ENCODE results near the gene TSGA10. TPM values are rescaled to one million over a fixed set of nuclear protein-coding genes. Genes with fewer than 3 reads are reported as not detected.

Gene TSGA10
- total and polyA plus RNA-seq, 2 experiments from 2014 or later, result 5.2 to 8.8 TPM

- Histone ChIP-seq H3K27ac (no peak overlapping the region), H3K4me3 (no peak overlapping the region), H2AFZ (no peak overlapping the region), H3K4me2 (no peak overlapping the region), H3K9me3 (ENCODE audit: low read depth) (no peaks in the 10 kb centered on the region), H3K36me3 (replicated peaks; ENCODE audit: insufficient read depth, low read depth) (no peaks in the 10 kb centered on the region), H3K27me3 (no peaks in the 10 kb centered on the region), H3K79me2 (no peaks in the 10 kb centered on the region), H3K9me2 (replicated peaks; ENCODE audit: insufficient read depth) (no peaks in the 10 kb centered on the region), H3K4me1 (ENCODE audit: insufficient read depth) (no peaks in the 10 kb centered on the region), H4K20me1 (ENCODE audit: insufficient read depth, poor library complexity, severe bottlenecking) (no peaks in the 10 kb centered on the region)
- 92% methylated on average over 5 of the region's 5 CpGs for WGBS (ENCODE audit: low lambda C conversion rate, missing lambda C conversion rate)
- TF ChIP-seq EZH2 (IDR thresholded peaks at IDR 0.05; ENCODE audit: borderline replicate concordance) (no peak), CTCF (IDR thresholded peaks at IDR 0.05; ENCODE audit: poor library complexity) (no peak), EZH2phosphoT487 (IDR thresholded peaks at IDR 0.05; ENCODE audit: low read depth, severe bottlenecking, unreplicated experiment) (no peak)
- no peak for DNase-seq (ENCODE audit: low spot score)
These were observed 11.5 kb upstream of the TSGA10 start for GRCh38 chr2:99166218-99166617.

DNA sequence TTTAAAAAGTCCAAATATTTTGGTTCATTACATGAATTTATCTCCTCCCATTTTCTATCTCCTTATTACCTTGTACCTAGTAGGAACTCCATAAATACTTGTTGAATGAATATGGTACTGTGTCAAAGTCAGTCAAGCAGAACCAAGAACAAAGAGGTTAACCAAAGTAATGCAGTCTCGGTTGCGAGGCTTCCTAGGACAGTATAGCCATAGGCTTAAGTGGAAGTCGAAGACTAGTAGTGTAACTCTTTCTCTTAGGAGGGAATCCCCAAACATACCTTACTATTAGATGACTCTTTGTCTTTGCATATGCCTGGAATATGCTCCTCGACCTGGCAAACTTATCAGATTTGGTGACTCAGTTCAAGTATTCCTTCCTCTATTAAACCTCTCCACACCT is 4.9 kb upstream of the TSGA10 start:
- Histone ChIP-seq H3K4me3 (no peak overlapping the region), H4K20me1 (ENCODE audit: insufficient read depth, poor library complexity, severe bottlenecking) (no peaks in the 10 kb centered on the region), H3K36me3 (replicated peaks; ENCODE audit: insufficient read depth, low read depth) (no peaks in the 10 kb centered on the region), H3K4me1 (ENCODE audit: insufficient read depth) (peaks cover 6% of the 10 kb centered on the region), H3K27me3 (no peaks in the 10 kb centered on the region), H2AFZ (no peak overlapping the region), H3K27ac (no peak overlapping the region), H3K9me3 (ENCODE audit: low read depth) (no peaks in the 10 kb centered on the region), H3K9me2 (replicated peaks; ENCODE audit: insufficient read depth) (no peaks in the 10 kb centered on the region), H3K4me2 (no peak overlapping the region), H3K79me2 (peaks cover 4% of the 10 kb centered on the region)
- TF ChIP-seq CTCF (IDR thresholded peaks at IDR 0.05; ENCODE audit: poor library complexity) (no peak), EZH2 (IDR thresholded peaks at IDR 0.05; ENCODE audit: borderline replicate concordance) (no peak), EZH2phosphoT487 (IDR thresholded peaks at IDR 0.05; ENCODE audit: low read depth, severe bottlenecking, unreplicated experiment) (no peak)
- WGBS (ENCODE audit: low lambda C conversion rate, missing lambda C conversion rate), result 89% methylated on average over 4 of the region's 4 CpGs
- no peak for DNase-seq (ENCODE audit: low spot score)

- peaks cover 4% of the 10 kb centered on the region for H3K79me2 ChIP-seq
- H3K27ac ChIP-seq, result no peak overlapping the region
- H4K20me1 ChIP-seq (ENCODE audit: insufficient read depth, poor library complexity, severe bottlenecking), result no peaks in the 10 kb centered on the region
- no peak for DNase-seq (ENCODE audit: low spot score)
- H2AFZ ChIP-seq, result no peak overlapping the region
- peaks cover 10% of the 10 kb centered on the region for H3K4me1 ChIP-seq (ENCODE audit: insufficient read depth)
- TF ChIP-seq EZH2 (IDR thresholded peaks at IDR 0.05; ENCODE audit: borderline replicate concordance) (no peak), EZH2phosphoT487 (IDR thresholded peaks at IDR 0.05; ENCODE audit: low read depth, severe bottlenecking, unreplicated experiment) (no peak), CTCF (IDR thresholded peaks at IDR 0.05; ENCODE audit: poor library complexity) (no peak)
- 99% methylated on average over 5 of the region's 5 CpGs for WGBS (ENCODE audit: low lambda C conversion rate, missing lambda C conversion rate)
- H3K36me3 ChIP-seq (replicated peaks; ENCODE audit: insufficient read depth, low read depth), result no peaks in the 10 kb centered on the region
- H3K9me2 ChIP-seq (replicated peaks; ENCODE audit: insufficient read depth), result no peaks in the 10 kb centered on the region
- H3K9me3 ChIP-seq (ENCODE audit: low read depth), result no peaks in the 10 kb centered on the region
- no peak overlapping the region for H3K4me3 ChIP-seq
- no peaks in the 10 kb centered on the region for H3K27me3 ChIP-seq
- H3K4me2 ChIP-seq, result no peak overlapping the region
These were observed 3.9 kb upstream of the TSGA10 start for GRCh38 chr2:99158599-99158998.

DNA sequence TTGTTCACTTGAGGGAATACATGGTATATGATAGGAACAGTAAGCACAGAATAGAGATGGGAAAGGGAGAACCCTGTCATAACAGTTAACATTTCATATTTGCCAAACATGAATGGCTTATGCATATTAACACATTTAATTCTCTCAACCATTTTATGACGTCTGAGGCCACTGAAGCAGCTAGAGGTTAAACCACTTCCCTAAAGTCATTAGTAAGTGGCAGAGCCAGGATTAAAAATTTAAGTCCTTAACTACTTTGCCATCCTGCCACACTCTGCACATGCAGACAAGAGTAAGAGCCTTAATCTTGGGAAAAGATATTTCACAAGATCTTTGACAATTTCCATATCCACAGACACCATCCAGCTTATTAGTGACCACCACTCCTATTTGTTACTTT is 2.1 kb upstream of the TSGA10 start:
- TF ChIP-seq EZH2phosphoT487 (IDR thresholded peaks at IDR 0.05; ENCODE audit: low read depth, severe bottlenecking, unreplicated experiment) (no peak), EZH2 (IDR thresholded peaks at IDR 0.05; ENCODE audit: borderline replicate concordance) (no peak)
- H3K4me1 ChIP-seq (ENCODE audit: insufficient read depth), result peaks cover 10% of the 10 kb centered on the region
- no peaks in the 10 kb centered on the region for H3K9me2 ChIP-seq (replicated peaks; ENCODE audit: insufficient read depth)
- no peak for DNase-seq (ENCODE audit: low spot score)
- 87% methylated on average over 1 of the region's 1 CpG for WGBS (ENCODE audit: low lambda C conversion rate, missing lambda C conversion rate)
- H3K36me3 ChIP-seq (replicated peaks; ENCODE audit: insufficient read depth, low read depth), result no peaks in the 10 kb centered on the region
- H4K20me1 ChIP-seq (ENCODE audit: insufficient read depth, poor library complexity, severe bottlenecking), result no peaks in the 10 kb centered on the region
- no peak overlapping the region for H3K27ac ChIP-seq
- no peak overlapping the region for H3K4me3 ChIP-seq
- H3K79me2 ChIP-seq, result peaks cover 4% of the 10 kb centered on the region
- H3K4me2 ChIP-seq, result no peak overlapping the region
- no peaks in the 10 kb centered on the region for H3K9me3 ChIP-seq (ENCODE audit: low read depth)
- H3K27me3 ChIP-seq, result no peaks in the 10 kb centered on the region
- H2AFZ ChIP-seq, result no peak overlapping the region
